Measurements from ENCODE around the gene MYOM3.
"Not testable (repeated sequence)": the region's sequence is repeated elsewhere in the genome, so short reads cannot be mapped to it uniquely, and the experiment has no call there.

The MYOM3 gene

GRCh38 chr1:24015221-24016210, 96.4 kb downstream of the MYOM3 start:
- H3K36me3 Mint-ChIP-seq (ENCODE audit: low read depth) = no peaks in the 10 kb centered on the region
- no peaks in the 10 kb centered on the region for H3K4me1 Mint-ChIP-seq
- DNase-seq (no peak), ATAC-seq (no peak)
- no peak overlapping the region for H3K27ac Mint-ChIP-seq
- peaks cover 1% of the 10 kb centered on the region for H3K27me3 Mint-ChIP-seq
- H3K4me3 Mint-ChIP-seq = no peak overlapping the region
- H3K9me3 Mint-ChIP-seq = no peaks in the 10 kb centered on the region

GRCh38 chr1:24012878-24013277, 99.1 kb downstream of the MYOM3 start:
- ATAC-seq, H3K9me3 Mint-ChIP-seq, H3K4me3 Mint-ChIP-seq: not testable (repeated sequence)

GRCh38 chr1:24010650-24011049, 101.3 kb downstream of the MYOM3 start:
- Mint-ChIP-seq H3K27me3 (peaks cover 5% of the 10 kb centered on the region), H3K4me1 (no peaks in the 10 kb centered on the region), H3K36me3 (ENCODE audit: low read depth) (no peaks in the 10 kb centered on the region), H3K4me3 (no peak overlapping the region), H3K27ac (no peak overlapping the region), H3K9me3 (no peaks in the 10 kb centered on the region)
- no peak for DNase-seq
- ATAC-seq = no peak

More at GRCh38 chr1:24012878-24013277, 99.1 kb downstream of the MYOM3 start:
- H3K27me3 Mint-ChIP-seq; H3K27ac Mint-ChIP-seq; DNase-seq; H3K36me3 Mint-ChIP-seq (ENCODE audit: low read depth); H3K4me1 Mint-ChIP-seq: not testable (repeated sequence)

DNA sequence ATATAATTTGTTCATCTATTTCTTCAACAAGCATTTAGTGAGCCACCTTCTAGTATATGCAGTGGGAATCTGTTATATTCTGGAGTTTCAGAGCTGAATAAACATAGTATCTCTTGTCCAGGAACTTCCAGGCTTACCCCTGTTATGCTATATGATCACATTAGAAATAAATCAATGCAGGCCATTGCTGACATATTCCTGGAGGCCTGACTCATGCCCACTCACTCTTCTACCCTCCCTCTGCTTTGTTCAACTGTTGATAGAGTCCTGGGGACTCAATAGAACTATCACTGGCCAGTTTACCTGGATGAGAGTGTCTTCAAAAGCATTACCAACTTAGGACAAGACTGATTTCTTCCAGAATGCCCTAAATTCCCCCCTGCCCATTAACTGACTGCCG, 102.5 kb downstream of the MYOM3 start:
- Mint-ChIP-seq H3K9me3 (no peaks in the 10 kb centered on the region), H3K36me3 (ENCODE audit: low read depth) (no peaks in the 10 kb centered on the region), H3K27ac (no peak overlapping the region), H3K4me1 (no peaks in the 10 kb centered on the region), H3K27me3 (peaks cover 8% of the 10 kb centered on the region), H3K4me3 (no peak overlapping the region)
- DNase-seq (no peak), ATAC-seq (no peak)

GRCh38 chr1:24008574-24009184, 103.3 kb downstream of the MYOM3 start:
- not testable (repeated sequence) for H3K9me3 Mint-ChIP-seq; DNase-seq; H3K27ac Mint-ChIP-seq; ATAC-seq; H3K4me3 Mint-ChIP-seq; H3K4me1 Mint-ChIP-seq; H3K36me3 Mint-ChIP-seq (ENCODE audit: low read depth)
- peaks cover 12% of the 10 kb centered on the region for H3K27me3 Mint-ChIP-seq

DNA sequence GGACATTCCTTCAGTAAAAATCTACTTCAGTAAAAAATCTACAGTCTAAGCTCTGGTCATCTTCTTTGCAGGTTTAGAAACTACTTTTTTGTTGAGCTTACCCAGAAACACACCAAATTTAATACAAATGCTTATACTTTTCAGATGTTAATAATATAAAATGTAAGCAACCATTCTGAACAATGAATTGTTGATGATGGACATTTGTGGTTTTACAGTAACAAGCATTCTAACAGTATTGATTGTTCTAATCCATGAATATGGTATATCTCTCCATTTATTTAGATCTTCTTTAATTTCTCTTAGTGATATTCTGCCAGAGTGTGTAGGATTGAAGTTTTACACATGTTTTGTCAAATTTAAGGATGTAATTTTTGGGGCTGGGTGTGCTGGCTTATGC, 104.9 kb downstream of the MYOM3 start:
- no peaks in the 10 kb centered on the region for H3K4me1 Mint-ChIP-seq
- no peak for ATAC-seq
- no peak for DNase-seq
- no peaks in the 10 kb centered on the region for H3K36me3 Mint-ChIP-seq (ENCODE audit: low read depth)
- H3K27me3 Mint-ChIP-seq = peaks cover 12% of the 10 kb centered on the region
- no peaks in the 10 kb centered on the region for H3K9me3 Mint-ChIP-seq
- no peak overlapping the region for H3K27ac Mint-ChIP-seq
- no peak overlapping the region for H3K4me3 Mint-ChIP-seq
